Vagina (tissue), 2 donors: ENCODE measurements around the gene PRRX1.

ENCODE experiments used
- POLR2A ChIP-seq, 2 donors: fragments of 450-650 bp; IDR thresholded peaks; one replicate each; pipeline ENCODE4 v1.6.1; 2017; ENCODE audit warnings: antibody characterized with exemption in 2 of 2, mild to moderate bottlenecking in 2 of 2, moderate library complexity in 2 of 2
- TF ChIP-seq, protein P1 (sequence below), 3 experiments: fragments of 450-650 bp in 2 of 3; fragments of 200-600 bp in 1 of 3; sonication (generic) in 1 of 3; IDR thresholded peaks; one replicate each; pipeline ENCODE4 v1.5.1; 2017 to 2019; ENCODE audit warnings: antibody characterized with exemption in 3 of 3, mild to moderate bottlenecking in 2 of 3, moderate library complexity in 2 of 3

DNA sequence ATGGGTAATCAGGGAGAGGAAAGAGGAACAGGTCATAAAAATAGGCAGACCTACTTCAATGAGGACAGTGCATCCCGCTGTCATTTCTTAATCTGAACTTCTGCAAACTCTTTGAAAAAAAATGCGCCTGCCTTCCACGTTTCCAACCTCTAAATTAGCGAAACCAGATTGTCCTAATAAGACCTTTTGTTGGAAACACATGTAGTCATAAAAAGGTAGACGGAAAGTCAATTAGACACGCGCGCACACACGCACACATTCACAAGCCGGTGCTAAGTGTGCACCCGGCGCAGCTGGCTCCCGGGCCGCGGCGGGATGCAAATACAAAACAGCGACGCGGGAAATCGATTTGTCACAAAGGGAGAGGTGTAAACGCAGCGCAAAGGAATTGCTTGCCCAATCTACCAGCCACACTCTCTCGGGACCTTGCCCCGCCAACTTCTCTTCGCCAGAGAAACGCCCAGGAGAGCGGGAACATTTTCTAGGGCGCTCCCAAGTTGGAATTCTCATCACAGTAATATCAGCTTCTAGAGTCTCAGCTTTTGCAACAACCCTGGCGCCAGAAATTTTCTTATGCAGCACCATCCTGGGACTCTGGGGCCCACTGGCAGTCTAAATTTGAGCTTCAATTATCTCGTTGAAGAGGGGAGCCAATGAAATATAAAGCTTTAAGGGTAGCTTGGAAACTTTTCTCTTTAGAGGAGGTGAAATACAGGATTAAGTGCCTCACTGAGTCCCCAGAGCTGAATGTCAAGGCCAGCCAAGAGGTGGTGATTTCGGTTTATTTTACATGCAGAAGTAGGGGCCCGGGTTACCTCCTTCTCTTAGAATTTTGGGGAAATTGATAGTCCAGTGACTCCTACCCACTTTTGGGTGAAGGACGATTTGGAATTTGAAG, 4.5 kb downstream of the PRRX1 start:
- TF ChIP-seq, protein P1, sequence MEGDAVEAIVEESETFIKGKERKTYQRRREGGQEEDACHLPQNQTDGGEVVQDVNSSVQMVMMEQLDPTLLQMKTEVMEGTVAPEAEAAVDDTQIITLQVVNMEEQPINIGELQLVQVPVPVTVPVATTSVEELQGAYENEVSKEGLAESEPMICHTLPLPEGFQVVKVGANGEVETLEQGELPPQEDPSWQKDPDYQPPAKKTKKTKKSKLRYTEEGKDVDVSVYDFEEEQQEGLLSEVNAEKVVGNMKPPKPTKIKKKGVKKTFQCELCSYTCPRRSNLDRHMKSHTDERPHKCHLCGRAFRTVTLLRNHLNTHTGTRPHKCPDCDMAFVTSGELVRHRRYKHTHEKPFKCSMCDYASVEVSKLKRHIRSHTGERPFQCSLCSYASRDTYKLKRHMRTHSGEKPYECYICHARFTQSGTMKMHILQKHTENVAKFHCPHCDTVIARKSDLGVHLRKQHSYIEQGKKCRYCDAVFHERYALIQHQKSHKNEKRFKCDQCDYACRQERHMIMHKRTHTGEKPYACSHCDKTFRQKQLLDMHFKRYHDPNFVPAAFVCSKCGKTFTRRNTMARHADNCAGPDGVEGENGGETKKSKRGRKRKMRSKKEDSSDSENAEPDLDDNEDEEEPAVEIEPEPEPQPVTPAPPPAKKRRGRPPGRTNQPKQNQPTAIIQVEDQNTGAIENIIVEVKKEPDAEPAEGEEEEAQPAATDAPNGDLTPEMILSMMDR (IDR thresholded peaks at IDR 0.05): no peak
- TF ChIP-seq POLR2A (IDR thresholded peaks at IDR 0.05): no peak
